Amniotic stem cell (primary cell): ENCODE data around the gene RDH11.
"Not testable (repeated sequence)": the region's sequence is repeated elsewhere in the genome, so short reads cannot be mapped to it uniquely, and the experiment has no call there.

Experiments used
- DNase-seq: peaks from one replicate; lab custom pipeline; 2025; lab: John Stamatoyannopoulos, UW

Gene RDH11

GRCh38 chr14:67695394-67695949 lies at the start of gene RDH11:
Gene RDH11 (minus strand): TSS chr14:67695764. CDS start chr14:67695703, 61 bp downstream.
- peak; percentile 82 for DNase-seq

DNA sequence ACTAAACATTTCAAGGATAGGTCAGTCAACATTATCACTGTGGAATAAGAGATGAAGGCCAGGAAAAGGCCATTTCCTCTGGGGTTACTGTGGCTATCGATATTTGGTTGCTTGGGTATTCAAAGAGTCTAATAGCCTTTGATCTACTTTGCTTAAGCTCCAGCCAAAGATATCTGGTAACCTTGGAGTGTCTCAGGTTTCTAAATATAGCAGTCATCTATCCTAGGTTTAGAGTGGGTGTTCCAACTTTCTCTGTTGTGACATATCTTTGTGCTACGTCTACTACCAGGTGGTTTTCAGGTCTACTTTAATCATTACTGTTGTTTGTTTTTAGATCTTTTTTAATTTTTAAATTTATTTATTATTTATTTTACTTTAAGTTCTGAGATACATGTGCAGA lies 48.5 kb upstream of the RDH11 start:
- no peak for DNase-seq

- peak; percentile 66 for DNase-seq
Measured at GRCh38 chr14:67738740-67739504, 43.4 kb upstream of the RDH11 start.

DNA sequence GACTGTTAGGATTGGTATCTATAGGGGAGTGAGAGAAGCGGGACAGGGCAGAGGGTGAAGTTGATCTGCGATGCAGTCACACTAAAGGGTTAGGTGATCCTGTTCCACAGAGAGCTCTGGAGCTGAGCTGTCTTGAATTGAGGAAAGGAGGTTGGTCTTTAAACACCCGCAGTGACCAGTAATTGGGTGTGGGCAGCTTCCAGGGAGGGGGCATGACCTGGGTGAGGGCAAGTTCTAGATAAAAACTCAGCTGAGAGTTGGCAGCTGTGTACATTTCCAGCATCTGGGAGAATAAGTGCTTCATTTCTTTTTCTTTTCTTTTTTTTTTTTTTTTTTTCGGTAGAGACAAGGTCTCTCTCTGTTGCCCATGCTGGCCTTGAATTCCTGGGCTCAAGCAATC lies 41.2 kb upstream of the RDH11 start:
- DNase-seq = no peak

- no peak for DNase-seq
Measured at GRCh38 chr14:67735336-67736147, 40.0 kb upstream of the RDH11 start.

DNA sequence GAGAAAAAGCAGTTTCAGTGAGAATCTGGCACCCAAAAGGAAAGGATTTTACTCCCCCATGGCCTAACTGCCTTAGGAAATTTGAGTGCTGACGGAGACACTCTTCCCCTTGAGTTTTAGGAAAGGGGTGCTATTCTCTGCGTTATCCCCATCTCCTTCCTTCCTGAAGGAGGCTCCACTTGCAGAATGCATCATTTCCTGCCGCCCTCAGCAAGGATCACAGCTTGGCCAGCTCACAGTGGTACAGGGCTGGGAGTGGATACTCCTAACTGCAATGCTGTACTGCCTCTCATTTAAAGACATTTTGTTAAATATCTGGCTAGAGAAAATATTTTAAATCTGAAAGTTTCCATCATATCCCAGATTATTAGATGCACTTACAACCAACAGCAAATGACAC lies 39.1 kb upstream of the RDH11 start:
- no peak for DNase-seq

GRCh38 chr14:67733616-67734015 lies 38.1 kb upstream of the RDH11 start:
- no peak for DNase-seq

DNA sequence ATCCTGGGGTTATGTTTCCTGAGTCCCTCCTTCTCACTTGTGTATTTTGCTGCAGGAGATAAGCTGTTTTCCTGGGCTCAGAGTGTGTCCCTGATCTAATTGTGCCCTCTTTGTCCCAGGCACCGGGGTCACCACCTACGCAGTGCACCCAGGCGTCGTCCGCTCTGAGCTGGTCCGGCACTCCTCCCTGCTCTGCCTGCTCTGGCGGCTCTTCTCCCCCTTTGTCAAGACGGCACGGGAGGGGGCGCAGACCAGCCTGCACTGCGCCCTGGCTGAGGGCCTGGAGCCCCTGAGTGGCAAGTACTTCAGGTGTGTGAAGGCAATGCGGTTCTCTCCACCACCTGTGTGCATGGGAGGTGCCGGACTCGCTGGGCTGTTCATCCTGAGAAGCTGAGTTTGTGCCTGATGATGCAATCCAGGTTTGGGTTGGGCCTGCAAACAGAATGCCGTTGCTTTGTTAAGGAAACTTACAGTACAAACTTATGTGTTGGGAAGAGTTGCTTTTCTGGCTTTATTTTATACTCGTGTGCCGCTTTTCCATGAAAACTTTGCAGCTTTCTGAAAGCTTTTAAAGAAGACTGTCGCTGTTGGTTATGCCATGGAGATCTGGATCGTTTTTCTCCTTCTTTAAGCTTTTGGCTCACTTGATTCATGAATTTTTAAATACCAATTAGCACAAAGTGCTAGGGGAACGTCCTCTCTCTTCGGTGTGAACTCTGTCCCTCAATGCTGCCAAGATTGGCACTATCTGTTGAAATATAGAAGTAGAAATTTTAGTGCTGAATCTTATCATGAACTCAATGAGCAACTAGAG lies 33.7 kb upstream of the RDH11 start:
- no peak for DNase-seq

GRCh38 chr14:67728258-67728657 lies 32.7 kb upstream of the RDH11 start:
- DNase-seq = no peak

GRCh38 chr14:67727361-67727760 lies 31.8 kb upstream of the RDH11 start:
- no peak for DNase-seq

GRCh38 chr14:67725171-67725570 lies 29.6 kb upstream of the RDH11 start:
- DNase-seq = no peak

GRCh38 chr14:67722293-67722692 lies 26.7 kb upstream of the RDH11 start:
- DNase-seq = no peak

DNA sequence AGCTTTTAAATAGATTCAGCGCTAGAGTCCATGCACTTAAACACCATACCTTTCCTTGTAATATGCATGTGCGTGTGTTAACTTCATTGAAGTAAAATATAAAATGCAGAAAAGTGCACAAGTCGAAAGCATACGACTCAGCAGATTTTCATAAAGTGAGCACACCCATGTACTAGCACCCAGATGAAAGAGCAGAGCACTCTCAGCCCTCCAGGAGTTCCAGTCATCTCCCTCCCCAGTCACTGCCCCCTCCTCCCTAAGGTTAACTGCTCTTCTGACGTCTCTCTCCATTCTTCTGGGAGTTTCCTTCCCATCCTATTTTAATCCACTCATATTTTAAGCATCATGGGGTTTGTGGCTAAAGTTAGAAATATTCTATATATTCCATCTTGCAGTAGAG lies 26.3 kb upstream of the RDH11 start:
- no peak for DNase-seq

DNA sequence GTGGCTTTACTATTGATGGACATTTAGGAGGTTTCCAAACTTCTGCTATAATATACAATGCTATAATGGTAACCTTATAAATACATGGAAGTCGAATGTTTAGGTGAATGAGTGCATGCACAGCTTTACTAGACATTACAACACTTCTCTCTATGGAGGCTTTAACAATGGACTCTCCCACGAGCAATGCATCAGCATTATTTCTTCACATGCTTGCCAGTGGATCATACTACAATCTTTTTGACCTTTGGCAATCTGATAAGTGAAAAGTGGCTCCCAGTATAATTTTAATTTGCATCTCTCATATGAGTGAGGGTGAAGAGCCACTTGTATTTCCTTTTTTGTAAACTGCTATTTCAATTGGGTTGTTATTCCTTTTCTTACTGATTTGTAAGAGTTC lies 24.3 kb upstream of the RDH11 start:
- no peak for DNase-seq

DNA sequence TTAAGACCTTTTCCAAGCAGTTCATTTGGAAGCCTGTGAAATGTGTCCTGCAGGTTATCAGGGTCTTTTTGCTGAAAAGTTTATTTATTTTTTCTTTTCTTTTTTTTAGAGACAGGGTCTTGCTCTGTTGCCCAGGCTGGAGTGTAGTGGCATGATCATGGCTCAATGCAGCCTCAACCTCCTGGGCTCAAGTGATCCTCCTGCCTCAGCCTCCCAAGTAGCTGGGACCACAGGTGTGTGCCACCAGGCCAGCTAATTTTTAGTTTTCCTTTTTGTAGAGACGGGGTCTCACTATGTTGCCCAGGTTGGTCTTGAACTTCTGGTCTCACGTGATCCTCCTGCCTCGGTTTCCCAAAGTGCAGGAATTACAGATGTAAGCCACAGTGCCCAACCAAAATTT lies 23.8 kb upstream of the RDH11 start:
- DNase-seq = not testable (repeated sequence)

- DNase-seq = no peak
Measured at GRCh38 chr14:67718265-67718664, 22.7 kb upstream of the RDH11 start.

- no peak for DNase-seq
Measured at GRCh38 chr14:67717048-67717447, 21.5 kb upstream of the RDH11 start.

DNA sequence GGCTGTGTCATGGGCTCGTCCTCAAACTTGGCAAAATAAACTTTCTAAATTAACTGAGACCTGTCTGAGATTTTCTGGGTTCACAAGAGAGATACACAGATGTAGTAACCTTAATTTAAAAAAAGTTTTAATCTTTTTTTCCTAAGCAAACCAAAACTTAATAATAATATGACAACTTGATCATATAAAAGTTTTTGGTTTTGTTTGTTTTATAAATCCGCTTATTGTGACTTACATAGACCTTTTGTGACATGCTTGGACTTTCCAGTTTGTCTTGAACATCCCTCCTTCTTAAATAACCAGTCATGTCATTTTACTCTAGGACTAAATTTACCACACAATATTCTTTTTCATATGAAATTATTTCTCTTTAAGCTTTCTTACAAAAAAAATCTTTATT lies 14.6 kb upstream of the RDH11 start:
- no peak for DNase-seq

GRCh38 chr14:67709796-67710195 lies 14.2 kb upstream of the RDH11 start:
- not testable (repeated sequence) for DNase-seq

DNA sequence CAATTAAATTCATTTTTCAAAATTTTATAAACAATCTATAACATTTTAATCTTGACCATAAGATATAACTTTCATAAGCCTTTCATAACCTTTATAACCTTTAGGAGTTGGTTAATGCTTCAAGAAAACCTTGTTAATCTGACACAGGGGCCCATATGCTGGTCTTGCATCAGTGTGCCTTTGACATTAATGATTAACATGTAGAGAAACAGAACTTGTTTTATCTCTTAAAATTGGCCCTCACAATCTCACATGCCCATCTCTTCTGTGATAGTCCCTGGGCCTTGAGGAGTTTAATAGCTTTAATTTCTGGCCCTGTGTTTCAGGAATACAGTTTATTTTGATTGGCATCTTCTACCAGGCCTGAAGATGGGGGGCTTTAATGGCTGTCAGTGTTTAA lies 13.8 kb upstream of the RDH11 start:
- DNase-seq = not testable (repeated sequence)

DNA sequence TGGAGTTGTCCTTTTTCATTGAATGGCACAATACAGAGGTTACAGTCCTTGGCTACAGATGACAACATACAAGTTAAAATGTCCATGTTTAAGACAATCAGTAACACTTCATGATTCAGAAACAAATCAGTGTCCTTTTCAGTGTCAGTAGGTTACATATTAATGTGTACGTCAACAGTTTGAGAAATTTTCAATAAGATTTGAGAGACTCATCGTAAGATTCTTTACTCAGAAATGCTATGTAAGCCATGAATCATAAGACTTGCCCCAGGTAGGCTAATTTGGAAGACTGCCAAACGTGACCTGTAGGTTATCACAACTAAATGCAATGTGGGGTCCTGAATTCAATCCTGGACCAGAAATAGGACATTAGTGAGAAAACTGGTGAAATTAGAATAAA lies 9.6 kb upstream of the RDH11 start:
- DNase-seq = no peak

GRCh38 chr14:67704484-67705089 lies 9.0 kb upstream of the RDH11 start:
- DNase-seq = peak; percentile 24
